ENCODE results near the gene ITGBL1.

Gene ITGBL1

GRCh38 chr13:101738336-101738735 lies 285.9 kb downstream of the ITGBL1 start:
- Histone ChIP-seq H3K79me2 (ENCODE audit: insufficient read depth, low read length) (no peaks in the 10 kb centered on the region), H3K4me1 (ENCODE audit: insufficient read depth, low read length, poor library complexity, severe bottlenecking) (no peaks in the 10 kb centered on the region), H4K20me1 (ENCODE audit: insufficient read depth, low read length, poor library complexity, severe bottlenecking) (no peaks in the 10 kb centered on the region), H3K9me3 (ENCODE audit: insufficient read depth, low read depth, low read length) (no peaks in the 10 kb centered on the region), H3K9ac (ENCODE audit: low read depth, low read length, poor library complexity, severe bottlenecking) (no peak overlapping the region), H3K36me3 (ENCODE audit: insufficient read depth, low read length) (no peaks in the 10 kb centered on the region), H3K4me3 (ENCODE audit: low read length, poor library complexity, severe bottlenecking) (no peak overlapping the region), H3K4me2 (ENCODE audit: low read depth, low read length, poor library complexity, severe bottlenecking) (no peak overlapping the region), H3K9me2 (replicated peaks; ENCODE audit: low read depth, low read length) (no peaks in the 10 kb centered on the region), H3K27me3 (ENCODE audit: insufficient read depth, low read length, poor library complexity, severe bottlenecking) (no peaks in the 10 kb centered on the region), H2AFZ (ENCODE audit: low read length) (no peak overlapping the region), H3F3A (ENCODE audit: low read depth) (no peaks in the 10 kb centered on the region)
- TF ChIP-seq EZH2phosphoT487 (IDR thresholded peaks at IDR 0.05; ENCODE audit: borderline replicate concordance) = no peak

GRCh38 chr13:101739382-101740178 lies 287.1 kb downstream of the ITGBL1 start:
- Histone ChIP-seq H3K4me2 (ENCODE audit: low read depth, low read length, poor library complexity, severe bottlenecking) (no peak overlapping the region), H3F3A (ENCODE audit: low read depth) (no peaks in the 10 kb centered on the region), H3K4me3 (ENCODE audit: low read length, poor library complexity, severe bottlenecking) (no peak overlapping the region), H2AFZ (ENCODE audit: low read length) (no peak overlapping the region), H3K9me3 (ENCODE audit: insufficient read depth, low read depth, low read length) (no peaks in the 10 kb centered on the region), H3K9ac (ENCODE audit: low read depth, low read length, poor library complexity, severe bottlenecking) (no peak overlapping the region), H3K27me3 (ENCODE audit: insufficient read depth, low read length, poor library complexity, severe bottlenecking) (no peaks in the 10 kb centered on the region), H3K4me1 (ENCODE audit: insufficient read depth, low read length, poor library complexity, severe bottlenecking) (no peaks in the 10 kb centered on the region), H3K9me2 (replicated peaks; ENCODE audit: low read depth, low read length) (no peaks in the 10 kb centered on the region), H3K36me3 (ENCODE audit: insufficient read depth, low read length) (no peaks in the 10 kb centered on the region), H4K20me1 (ENCODE audit: insufficient read depth, low read length, poor library complexity, severe bottlenecking) (no peaks in the 10 kb centered on the region), H3K79me2 (ENCODE audit: insufficient read depth, low read length) (no peaks in the 10 kb centered on the region)
- TF ChIP-seq EZH2phosphoT487 (IDR thresholded peaks at IDR 0.05; ENCODE audit: borderline replicate concordance) (no peak), CTCF (conservative IDR thresholded peaks at IDR 0.05; ENCODE audit: low read length) (no peak)

GRCh38 chr13:101746513-101746912 lies 294.0 kb downstream of the ITGBL1 start:
- Histone ChIP-seq H3K4me3 (ENCODE audit: low read length, poor library complexity, severe bottlenecking) (no peak overlapping the region), H4K20me1 (ENCODE audit: insufficient read depth, low read length, poor library complexity, severe bottlenecking) (no peaks in the 10 kb centered on the region), H2AFZ (ENCODE audit: low read length) (no peak overlapping the region), H3K4me1 (ENCODE audit: insufficient read depth, low read length, poor library complexity, severe bottlenecking) (no peaks in the 10 kb centered on the region), H3K79me2 (ENCODE audit: insufficient read depth, low read length) (no peaks in the 10 kb centered on the region), H3K4me2 (ENCODE audit: low read depth, low read length, poor library complexity, severe bottlenecking) (no peak overlapping the region), H3K9me3 (ENCODE audit: insufficient read depth, low read depth, low read length) (no peaks in the 10 kb centered on the region), H3F3A (ENCODE audit: low read depth) (no peaks in the 10 kb centered on the region), H3K36me3 (ENCODE audit: insufficient read depth, low read length) (no peaks in the 10 kb centered on the region), H3K9ac (ENCODE audit: low read depth, low read length, poor library complexity, severe bottlenecking) (no peak overlapping the region), H3K27me3 (ENCODE audit: insufficient read depth, low read length, poor library complexity, severe bottlenecking) (no peaks in the 10 kb centered on the region), H3K9me2 (replicated peaks; ENCODE audit: low read depth, low read length) (no peaks in the 10 kb centered on the region)
- no peak for TF ChIP-seq EZH2phosphoT487 (IDR thresholded peaks at IDR 0.05; ENCODE audit: borderline replicate concordance)
- TF ChIP-seq CTCF (conservative IDR thresholded peaks at IDR 0.05; ENCODE audit: low read length) = no peak

GRCh38 chr13:101747039-101747438 lies 294.6 kb downstream of the ITGBL1 start:
- Histone ChIP-seq H3K4me3 (ENCODE audit: low read length, poor library complexity, severe bottlenecking) (no peak overlapping the region), H3K4me1 (ENCODE audit: insufficient read depth, low read length, poor library complexity, severe bottlenecking) (no peaks in the 10 kb centered on the region), H4K20me1 (ENCODE audit: insufficient read depth, low read length, poor library complexity, severe bottlenecking) (no peaks in the 10 kb centered on the region), H3K27me3 (ENCODE audit: insufficient read depth, low read length, poor library complexity, severe bottlenecking) (no peaks in the 10 kb centered on the region), H2AFZ (ENCODE audit: low read length) (no peak overlapping the region), H3F3A (ENCODE audit: low read depth) (no peaks in the 10 kb centered on the region), H3K9me2 (replicated peaks; ENCODE audit: low read depth, low read length) (no peaks in the 10 kb centered on the region), H3K4me2 (ENCODE audit: low read depth, low read length, poor library complexity, severe bottlenecking) (no peak overlapping the region), H3K36me3 (ENCODE audit: insufficient read depth, low read length) (no peaks in the 10 kb centered on the region), H3K79me2 (ENCODE audit: insufficient read depth, low read length) (no peaks in the 10 kb centered on the region), H3K9me3 (ENCODE audit: insufficient read depth, low read depth, low read length) (no peaks in the 10 kb centered on the region), H3K9ac (ENCODE audit: low read depth, low read length, poor library complexity, severe bottlenecking) (no peak overlapping the region)
- TF ChIP-seq CTCF (conservative IDR thresholded peaks at IDR 0.05; ENCODE audit: low read length) (no peak), EZH2phosphoT487 (IDR thresholded peaks at IDR 0.05; ENCODE audit: borderline replicate concordance) (no peak)

All from Loucy (cell line).